NCI-H2171 treated with DMSO at 0.1 percent for 48 hours (cell line): ENCODE measurements around the gene VASH1.

Experiments
- DNase-seq: peaks from one replicate; lab custom pipeline; 2025; lab: John Stamatoyannopoulos, UW

The VASH1 gene

DNA sequence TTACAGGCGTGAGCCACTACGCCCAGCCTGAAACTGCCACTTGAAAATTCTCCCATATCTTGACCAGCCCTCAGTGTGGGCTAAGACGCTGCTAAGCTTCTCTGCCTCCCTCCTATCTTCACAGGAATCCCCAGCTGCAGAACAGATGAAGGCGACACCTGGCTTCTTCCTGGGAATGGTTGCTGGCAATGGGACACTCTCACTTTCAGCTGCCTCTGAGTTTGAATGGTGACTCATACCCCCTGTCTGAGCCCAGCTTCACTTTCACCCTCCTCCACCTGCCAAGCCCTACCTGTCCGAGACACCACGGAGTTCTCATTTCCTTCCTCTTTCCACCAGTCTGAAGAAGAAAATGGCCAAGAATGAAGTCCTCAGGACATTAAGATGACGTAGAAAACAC lies 18.3 kb upstream of the VASH1 start:
- peak; percentile 24 for DNase-seq

GRCh38 chr14:76752744-76753143 lies 8.5 kb upstream of the VASH1 start:
- no peak for DNase-seq

- DNase-seq = no peak
Observed at GRCh38 chr14:76753541-76754198, 7.6 kb upstream of the VASH1 start.

GRCh38 chr14:76754586-76754985 lies 6.7 kb upstream of the VASH1 start:
- no peak for DNase-seq

DNA sequence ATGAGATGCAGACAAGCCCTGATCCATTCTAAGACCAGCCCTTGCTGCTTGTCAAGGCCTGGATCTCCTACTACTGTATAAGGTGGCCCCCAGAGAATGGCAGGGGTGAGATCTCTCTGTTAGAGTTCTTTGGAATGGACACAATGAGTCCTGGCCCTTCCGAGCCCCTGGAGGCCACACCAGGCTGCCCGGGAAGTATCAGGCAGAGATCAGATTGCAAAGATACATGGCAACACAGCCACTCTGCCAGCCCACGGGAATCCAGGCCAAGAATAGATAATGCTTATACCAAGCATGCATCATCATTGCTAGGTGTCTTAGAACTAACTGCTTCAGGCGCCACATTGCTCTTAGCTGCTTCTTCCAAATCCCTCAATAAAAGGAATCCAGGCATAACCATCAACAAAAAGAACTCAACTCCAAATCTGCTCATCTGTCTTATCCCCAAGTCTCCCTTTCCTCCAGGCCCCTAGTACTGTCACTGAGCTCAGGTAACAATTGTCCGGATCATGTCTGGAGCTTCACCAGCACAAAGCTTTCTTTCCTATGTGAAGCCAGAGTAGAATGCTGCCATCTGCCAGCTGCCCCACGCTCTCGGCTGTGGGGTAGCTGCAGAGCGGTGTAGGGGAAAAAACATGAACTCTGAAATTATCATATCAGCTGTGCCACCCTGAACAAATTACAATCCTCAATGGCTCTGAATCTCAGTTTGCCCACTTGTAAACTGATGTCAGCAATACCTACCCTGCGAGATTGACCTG lies 5.5 kb upstream of the VASH1 start:
- peak; percentile 38 for DNase-seq

GRCh38 chr14:76756371-76756750 lies 4.9 kb upstream of the VASH1 start:
- DNase-seq = no peak

DNA sequence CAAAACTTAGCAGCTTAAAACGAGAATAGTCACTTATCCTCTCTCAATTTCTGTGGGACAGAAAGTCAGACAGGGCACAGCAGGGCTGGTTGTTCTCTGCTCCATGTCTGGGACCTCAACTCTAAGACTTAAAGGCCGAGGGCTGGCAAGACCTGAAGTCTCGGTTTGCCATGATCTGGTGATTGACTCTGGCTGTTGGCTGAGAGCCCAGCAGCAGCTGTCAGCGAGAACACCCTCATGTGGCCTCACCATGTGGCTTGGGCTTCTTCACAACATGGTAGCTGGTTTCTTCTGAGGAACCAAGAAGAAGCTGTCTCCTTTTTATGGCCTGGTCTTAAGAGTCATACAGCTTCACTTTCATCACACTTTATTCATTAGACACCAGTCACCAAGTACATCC lies 1.7 kb upstream of the VASH1 start:
- peak; percentile 31 for DNase-seq

DNA sequence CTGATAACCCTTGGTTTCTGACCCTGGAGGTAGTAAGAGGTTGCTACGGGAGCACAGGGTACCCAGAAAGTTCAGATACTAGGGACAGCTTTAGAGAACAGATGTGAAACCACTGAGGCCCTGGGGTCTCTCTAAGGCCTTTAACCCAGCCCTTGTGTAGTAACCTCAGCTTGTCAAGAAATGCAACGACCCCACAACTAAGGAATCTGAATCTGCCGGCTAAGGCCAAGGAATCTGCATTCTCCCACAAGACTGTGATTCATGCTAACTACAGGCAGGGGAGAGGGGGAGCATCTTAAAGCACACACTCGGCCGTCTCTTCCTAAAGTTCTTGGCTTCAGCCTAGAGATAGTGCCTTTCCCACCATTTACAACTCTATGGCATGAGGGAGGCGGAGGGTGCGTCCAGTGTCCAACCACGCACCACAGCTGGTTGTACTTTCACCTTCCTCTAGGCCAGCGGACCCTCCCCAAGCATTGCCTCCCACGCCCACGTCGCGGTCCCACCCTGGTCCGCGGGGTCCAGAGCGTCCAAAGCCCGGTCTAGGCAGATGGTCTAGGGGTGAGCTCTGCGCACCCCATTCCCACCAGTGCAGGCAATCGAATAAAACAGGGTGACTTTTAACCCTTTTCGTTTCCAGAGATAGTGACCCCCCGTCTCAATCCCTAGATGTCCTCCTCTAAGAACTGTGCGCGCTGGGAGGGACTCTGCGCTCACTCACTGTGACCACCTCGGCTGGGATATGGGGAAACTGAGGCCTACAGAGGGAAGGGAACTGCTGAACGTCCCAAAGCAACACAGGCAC lies 735 bp upstream of the VASH1 start:
- DNase-seq = no peak

- DNase-seq = no peak
Observed at GRCh38 chr14:76761960-76762410, 717 bp downstream of the VASH1 start.

GRCh38 chr14:76762411-76763095 lies 1.3 kb downstream of the VASH1 start:
- no peak for DNase-seq

GRCh38 chr14:76763096-76764041 lies 2.1 kb downstream of the VASH1 start:
- no peak for DNase-seq

GRCh38 chr14:76765461-76765931 lies 4.2 kb downstream of the VASH1 start:
- no peak for DNase-seq

DNA sequence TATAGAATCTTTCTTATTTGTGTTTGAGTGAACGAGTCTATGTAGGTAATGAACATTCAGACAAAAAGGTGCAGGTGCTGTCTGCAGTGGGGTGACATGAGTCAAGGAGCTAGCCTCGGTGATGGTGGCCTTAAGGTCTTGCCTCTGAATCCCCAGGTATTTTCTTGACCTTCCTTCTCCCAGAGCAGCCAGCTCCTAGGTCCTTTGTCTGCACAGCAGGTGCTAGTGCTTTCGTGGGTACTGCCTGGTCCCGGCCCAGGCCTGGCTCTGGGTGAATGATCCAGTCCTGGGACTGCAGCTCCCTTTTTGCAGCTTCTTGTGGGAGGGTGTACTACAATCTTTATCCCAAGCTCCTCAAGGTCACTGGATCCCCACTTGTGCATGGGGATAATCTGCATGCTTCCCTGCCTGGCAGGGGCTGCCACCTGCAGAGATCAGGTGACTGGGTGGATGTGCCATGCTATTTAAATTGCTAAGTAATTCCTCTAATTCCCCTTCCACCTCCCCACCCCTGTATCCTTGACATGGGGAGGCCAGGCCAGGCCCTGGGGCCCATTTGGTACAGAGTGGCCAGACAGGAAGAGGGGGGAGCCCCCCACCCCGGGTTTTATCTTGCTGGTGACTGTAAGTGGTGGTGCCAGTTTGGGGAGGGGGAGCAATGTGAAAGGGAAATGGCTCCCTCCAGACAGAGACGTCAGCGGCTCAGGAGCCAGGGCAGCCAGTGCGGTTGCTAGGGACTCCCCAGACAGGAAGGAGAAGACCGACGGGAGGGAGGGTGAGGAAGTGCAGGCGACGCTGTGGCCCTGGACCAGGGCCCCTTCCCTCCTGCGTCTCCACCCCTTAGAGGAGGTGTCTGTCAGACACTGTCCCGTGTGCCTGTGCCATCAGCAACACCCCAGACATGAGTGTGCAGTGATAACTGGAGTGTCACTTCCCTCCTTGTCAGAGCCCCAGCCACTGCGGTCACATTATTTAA lies 6.7 kb downstream of the VASH1 start:
- DNase-seq = no peak

- DNase-seq = no peak
Observed at GRCh38 chr14:76768671-76769500, 7.6 kb downstream of the VASH1 start.

DNA sequence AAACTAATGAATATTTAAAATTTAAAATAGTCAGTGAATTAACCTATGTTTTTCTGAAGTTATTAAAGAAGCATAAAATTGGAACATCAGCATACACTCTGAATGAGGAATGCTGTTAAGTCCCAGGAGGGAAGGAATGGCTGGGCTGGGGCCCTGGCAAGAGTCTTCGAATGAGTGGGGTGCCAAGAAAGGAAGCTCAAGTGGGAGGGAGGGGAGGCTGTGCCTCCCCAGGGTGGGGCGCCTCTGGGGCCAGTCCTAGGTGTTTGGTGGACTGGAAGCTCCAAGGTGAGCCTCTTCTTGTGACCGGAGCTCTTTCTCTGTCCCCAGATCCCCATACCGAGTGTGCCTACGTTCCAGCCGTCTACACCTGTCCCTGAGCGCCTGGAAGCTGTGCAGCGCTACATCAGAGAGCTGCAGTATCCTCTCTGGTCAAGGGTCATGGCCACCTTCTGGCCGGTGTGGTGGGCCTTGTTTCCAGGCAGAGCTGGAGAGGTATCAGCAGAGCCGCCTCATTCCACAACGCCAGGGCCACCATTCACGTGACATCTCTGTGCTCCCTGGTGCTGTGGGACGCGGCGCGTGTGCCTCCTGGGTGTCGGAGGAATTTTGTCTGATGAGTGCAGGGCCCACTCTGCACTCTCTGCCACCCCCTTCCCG lies 8.5 kb downstream of the VASH1 start:
- no peak for DNase-seq

- DNase-seq = no peak
Observed at GRCh38 chr14:76770521-76771436, 9.5 kb downstream of the VASH1 start.

DNA sequence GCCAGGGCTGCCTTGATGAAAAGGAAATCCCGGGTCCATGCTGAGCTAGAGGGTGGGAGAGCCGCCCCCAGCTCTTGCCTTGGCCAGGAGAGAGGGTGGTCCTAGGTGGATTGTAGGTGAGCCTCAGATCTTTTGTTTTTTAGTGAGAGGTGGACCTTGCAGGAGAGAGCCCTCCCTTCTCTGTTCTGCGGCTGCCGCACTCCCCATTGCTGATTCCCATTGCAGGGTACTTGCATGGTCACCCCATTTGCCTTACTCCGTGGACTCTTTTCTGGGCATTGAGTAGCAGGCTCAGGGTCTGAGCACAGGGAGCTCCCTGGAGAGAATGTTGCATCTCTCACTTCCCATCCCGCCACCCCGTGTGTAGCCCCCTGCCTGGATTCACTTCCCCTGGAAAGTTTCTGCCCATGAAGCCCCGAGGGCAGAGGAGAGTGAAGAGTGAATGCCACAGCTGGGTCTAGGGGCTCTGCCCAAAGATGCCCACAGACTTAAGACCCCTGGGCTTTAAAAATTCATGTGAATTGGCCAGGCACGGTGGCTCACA lies 10.2 kb downstream of the VASH1 start:
- no peak for DNase-seq
